ENCODE data around the gene CAMK2N1. TPM values are rescaled to one million over a fixed set of nuclear protein-coding genes. Genes with fewer than 3 reads are reported as not detected.

Gene CAMK2N1
- total RNA-seq, 1 experiment from 2014 or later, result 51.2 TPM

GRCh38 chr1:20479840-20480239 lies 6.2 kb downstream of the CAMK2N1 start:
- H3F3A ChIP-seq (ENCODE audit: low read length, unreplicated experiment), result peaks cover 4% of the 10 kb centered on the region
- H3K27me3 ChIP-seq (ENCODE audit: low read length), result peaks cover 4% of the 10 kb centered on the region
- no peak overlapping the region for H2AFZ ChIP-seq (ENCODE audit: low read length)
- intact Hi-C loops (cut with micrococcal nuclease), result no loop called here
- H3K79me2 ChIP-seq (ENCODE audit: low read length), result peaks cover 31% of the 10 kb centered on the region
- ChIA-PET CTCF (interaction anchor here (0.6 kb wide), 1 partner anchor 131 kb away, joined by 14 read pairs; no protein-coding TSS in a partner anchor), POLR2A (ENCODE audit: unreplicated experiment) (no interaction called here)
- peaks cover 27% of the 10 kb centered on the region for H4K20me1 ChIP-seq (ENCODE audit: low read length)
- H3K4me1 ChIP-seq (ENCODE audit: insufficient read depth, low read length), result peaks cover 58% of the 10 kb centered on the region
- H3K4me3 ChIP-seq (ENCODE audit: low read length), result no peak overlapping the region
- H3K36me3 ChIP-seq (ENCODE audit: low read depth, low read length), result 0 out of 2 replicates have a peak, but pooled peaks cover 3% of the 10 kb centered on the region
- no peak for ATAC-seq
- no peaks in the 10 kb centered on the region for H3K9me3 ChIP-seq (ENCODE audit: low read length)
- H3K4me2 ChIP-seq (ENCODE audit: low read length), result no peak overlapping the region
- no peaks in the 10 kb centered on the region for H3K9me2 ChIP-seq (replicated peaks; ENCODE audit: low read length)
- no peak for DNase-seq
- BruUV-seq (replicated peaks), result no TSS peak
- H3K9ac ChIP-seq (ENCODE audit: low read length), result no peak overlapping the region
- no peak overlapping the region for H3K27ac ChIP-seq (ENCODE audit: low read length)
- TF ChIP-seq CTCF (conservative IDR thresholded peaks at IDR 0.05; ENCODE audit: low read depth, low read length) (no peak), EZH2phosphoT487 (IDR thresholded peaks at IDR 0.05; ENCODE audit: borderline replicate concordance, low read length) (no peak), EZH2 (IDR thresholded peaks at IDR 0.05; ENCODE audit: low read length, unreplicated experiment) (no peak)

GRCh38 chr1:20478057-20478635 lies 7.9 kb downstream of the CAMK2N1 start:
- CTCF ChIA-PET, result no interaction called here
- TF ChIP-seq EZH2 (IDR thresholded peaks at IDR 0.05; ENCODE audit: low read length, unreplicated experiment) (no peak), EZH2phosphoT487 (IDR thresholded peaks at IDR 0.05; ENCODE audit: borderline replicate concordance, low read length) (no peak), CTCF (conservative IDR thresholded peaks at IDR 0.05; ENCODE audit: low read depth, low read length) (no peak)
- H4K20me1 ChIP-seq (ENCODE audit: low read length), result 0 out of 2 replicates have a peak, but pooled peaks cover 12% of the 10 kb centered on the region
- DNase-seq (no peak), ATAC-seq (no peak)
- no peak overlapping the region for H3K4me2 ChIP-seq (ENCODE audit: low read length)
- H3K36me3 ChIP-seq (ENCODE audit: low read depth, low read length), result no peaks in the 10 kb centered on the region
- H3K79me2 ChIP-seq (ENCODE audit: low read length), result peaks cover 15% of the 10 kb centered on the region
- no peak overlapping the region for H3K4me3 ChIP-seq (ENCODE audit: low read length)
- no peaks in the 10 kb centered on the region for H3K9me3 ChIP-seq (ENCODE audit: low read length)
- H3F3A ChIP-seq (ENCODE audit: low read length, unreplicated experiment), result peaks cover 4% of the 10 kb centered on the region
- no peaks in the 10 kb centered on the region for H3K27me3 ChIP-seq (ENCODE audit: low read length)
- no peak overlapping the region for H2AFZ ChIP-seq (ENCODE audit: low read length)
- no peak overlapping the region for H3K27ac ChIP-seq (ENCODE audit: low read length)
- no peaks in the 10 kb centered on the region for H3K9me2 ChIP-seq (replicated peaks; ENCODE audit: low read length)
- no TSS peak for BruUV-seq (replicated peaks)
- intact Hi-C loops (cut with micrococcal nuclease), result no loop called here
- POLR2A ChIA-PET (ENCODE audit: unreplicated experiment), result no interaction called here
- peaks cover 58% of the 10 kb centered on the region for H3K4me1 ChIP-seq (ENCODE audit: insufficient read depth, low read length)
- no peak overlapping the region for H3K9ac ChIP-seq (ENCODE audit: low read length)

- H3K27ac ChIP-seq (ENCODE audit: low read length), result no peak overlapping the region
- POLR2A ChIA-PET (ENCODE audit: unreplicated experiment), result no interaction called here
- intact Hi-C loops (cut with micrococcal nuclease), result no loop called here
These were observed 8.5 kb downstream of the CAMK2N1 start for GRCh38 chr1:20477348-20478056.

More at GRCh38 chr1:20477348-20478056, 8.5 kb downstream of the CAMK2N1 start:
- Histone ChIP-seq H3K4me2 (ENCODE audit: low read length) (no peak overlapping the region), H3K9ac (ENCODE audit: low read length) (no peak overlapping the region), H3K9me3 (ENCODE audit: low read length) (no peaks in the 10 kb centered on the region), H3K36me3 (ENCODE audit: low read depth, low read length) (no peaks in the 10 kb centered on the region), H3K79me2 (ENCODE audit: low read length) (peaks cover 9% of the 10 kb centered on the region), H3K4me1 (ENCODE audit: insufficient read depth, low read length) (peaks cover 52% of the 10 kb centered on the region), H3K27me3 (ENCODE audit: low read length) (no peaks in the 10 kb centered on the region), H3K9me2 (replicated peaks; ENCODE audit: low read length) (no peaks in the 10 kb centered on the region), H2AFZ (ENCODE audit: low read length) (no peak overlapping the region), H3K4me3 (ENCODE audit: low read length) (no peak overlapping the region), H3F3A (ENCODE audit: low read length, unreplicated experiment) (peaks cover 4% of the 10 kb centered on the region), H4K20me1 (ENCODE audit: low read length) (0 out of 2 replicates have a peak, but pooled peaks cover 6% of the 10 kb centered on the region)
- TF ChIP-seq EZH2phosphoT487 (IDR thresholded peaks at IDR 0.05; ENCODE audit: borderline replicate concordance, low read length), result no peak
- no peak for TF ChIP-seq EZH2 (IDR thresholded peaks at IDR 0.05; ENCODE audit: low read length, unreplicated experiment)
- no peak for TF ChIP-seq CTCF (conservative IDR thresholded peaks at IDR 0.05; ENCODE audit: low read depth, low read length)
- no peak for DNase-seq
- no TSS peak for BruUV-seq (replicated peaks)
- CTCF ChIA-PET, result no interaction called here
- ATAC-seq, result no peak
